ENCODE data around the gene ARHGEF39. TPM values are rescaled to one million over a fixed set of nuclear protein-coding genes. Genes with fewer than 3 reads are reported as not detected.
A peak's percentile ranks its signal among the peaks of the same experiment; 100 is the strongest.
"Not testable (repeated sequence)": the region's sequence is repeated elsewhere in the genome, so short reads cannot be mapped to it uniquely, and the experiment has no call there.

ARHGEF39 gene
- total RNA-seq, 1 donor: 0.10 TPM

DNA sequence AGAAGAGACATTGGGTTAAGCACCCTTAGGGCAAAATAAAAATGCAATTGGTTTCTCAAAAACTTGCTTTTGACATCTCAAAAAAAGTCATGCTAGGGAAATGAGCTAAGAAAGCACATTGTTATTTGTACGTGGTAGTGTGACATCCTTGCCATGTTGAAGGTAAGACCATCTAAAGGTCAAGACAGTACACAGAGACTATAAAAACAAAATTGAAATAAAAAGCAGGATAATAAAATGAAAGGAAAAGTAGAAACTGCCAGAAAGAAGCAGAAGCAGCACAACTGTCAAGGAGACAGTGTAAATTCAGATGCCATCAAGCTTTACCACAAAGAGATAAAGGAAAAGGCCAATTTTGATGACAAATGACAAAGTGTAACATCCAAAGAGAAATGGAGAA, 25.8 kb downstream of the ARHGEF39 start:
- not testable (repeated sequence) for H3K4me3 ChIP-seq (ENCODE audit: low read length); H3K27me3 ChIP-seq (ENCODE audit: insufficient read depth, low read length); H3K9me3 ChIP-seq (ENCODE audit: low read depth, low read length)
- peaks cover 98% of the 10 kb centered on the region for H3K4me1 ChIP-seq (ENCODE audit: insufficient read depth, low read length)

DNA sequence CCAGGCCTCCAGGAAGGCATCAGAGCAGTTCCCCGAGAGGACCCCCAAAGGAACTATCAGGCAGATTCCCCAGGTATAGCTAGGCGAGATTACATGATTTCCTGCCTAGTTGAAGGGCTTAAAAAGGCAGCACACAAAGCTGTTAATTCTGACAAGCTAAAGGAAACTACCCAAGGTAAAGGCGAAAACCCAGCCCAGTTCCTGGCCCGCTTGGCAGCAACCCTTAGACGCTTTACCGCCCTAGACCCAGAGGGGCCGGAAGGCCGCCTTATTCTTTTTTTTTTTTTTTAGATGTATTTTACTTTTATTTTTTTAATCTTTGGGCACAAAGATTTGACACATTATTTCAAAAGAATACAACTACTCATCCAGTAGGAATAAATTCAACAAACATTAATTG, 26.2 kb downstream of the ARHGEF39 start:
- peaks cover 96% of the 10 kb centered on the region for H3K4me1 ChIP-seq (ENCODE audit: insufficient read depth, low read length)
- H3K4me3 ChIP-seq (ENCODE audit: low read length); H3K27me3 ChIP-seq (ENCODE audit: insufficient read depth, low read length); H3K9me3 ChIP-seq (ENCODE audit: low read depth, low read length): not testable (repeated sequence)

DNA sequence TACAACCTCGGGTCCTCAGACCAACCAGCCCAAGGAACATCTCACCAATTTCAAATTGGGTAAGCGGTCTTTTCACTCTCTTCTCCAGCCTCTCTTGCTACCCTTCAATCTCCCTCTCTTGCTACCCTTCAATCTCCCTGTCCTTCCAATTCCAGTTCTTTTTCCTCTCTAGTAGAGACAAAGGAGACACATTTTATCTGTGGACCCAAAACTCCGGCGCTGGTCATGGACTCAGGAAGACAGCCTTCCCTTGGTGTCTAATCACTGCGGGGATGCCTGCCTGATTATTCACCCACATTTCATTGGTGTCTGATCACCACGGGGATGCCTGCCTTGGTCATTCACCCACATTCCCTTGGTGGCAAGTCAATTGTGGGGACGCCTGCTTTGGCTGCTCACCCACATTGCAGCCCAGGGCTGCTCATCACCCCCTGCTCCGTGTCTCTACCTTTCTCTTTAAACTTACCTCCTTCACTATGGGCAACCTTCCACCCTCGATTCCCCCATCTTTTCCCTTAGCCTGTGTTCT, 27.5 kb downstream of the ARHGEF39 start:
- peaks cover 85% of the 10 kb centered on the region for H3K4me1 ChIP-seq (ENCODE audit: insufficient read depth, low read length)
- H3K4me3 ChIP-seq (ENCODE audit: low read length); H3K27me3 ChIP-seq (ENCODE audit: insufficient read depth, low read length); H3K9me3 ChIP-seq (ENCODE audit: low read depth, low read length): not testable (repeated sequence)

DNA sequence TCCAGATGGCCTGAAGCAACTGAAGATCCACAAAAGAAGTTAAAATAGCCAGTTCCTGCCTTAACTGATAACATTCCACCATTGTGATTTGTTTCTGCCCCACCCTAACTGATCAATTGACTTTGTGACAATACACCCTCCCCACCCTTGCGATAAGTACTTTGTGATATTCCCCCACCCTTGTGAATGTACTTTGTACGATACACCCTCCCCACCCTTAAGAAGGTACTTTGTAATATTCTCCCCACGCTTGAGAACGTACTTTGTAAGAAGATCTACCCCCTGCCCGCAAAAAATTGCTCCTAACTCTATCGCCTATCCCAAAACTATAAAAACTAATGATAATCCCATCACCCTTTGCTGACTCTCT, 28.1 kb downstream of the ARHGEF39 start:
- H3K4me1 ChIP-seq (ENCODE audit: insufficient read depth, low read length): peaks cover 78% of the 10 kb centered on the region
- not testable (repeated sequence) for H3K27me3 ChIP-seq (ENCODE audit: insufficient read depth, low read length); H3K4me3 ChIP-seq (ENCODE audit: low read length); H3K9me3 ChIP-seq (ENCODE audit: low read depth, low read length)

DNA sequence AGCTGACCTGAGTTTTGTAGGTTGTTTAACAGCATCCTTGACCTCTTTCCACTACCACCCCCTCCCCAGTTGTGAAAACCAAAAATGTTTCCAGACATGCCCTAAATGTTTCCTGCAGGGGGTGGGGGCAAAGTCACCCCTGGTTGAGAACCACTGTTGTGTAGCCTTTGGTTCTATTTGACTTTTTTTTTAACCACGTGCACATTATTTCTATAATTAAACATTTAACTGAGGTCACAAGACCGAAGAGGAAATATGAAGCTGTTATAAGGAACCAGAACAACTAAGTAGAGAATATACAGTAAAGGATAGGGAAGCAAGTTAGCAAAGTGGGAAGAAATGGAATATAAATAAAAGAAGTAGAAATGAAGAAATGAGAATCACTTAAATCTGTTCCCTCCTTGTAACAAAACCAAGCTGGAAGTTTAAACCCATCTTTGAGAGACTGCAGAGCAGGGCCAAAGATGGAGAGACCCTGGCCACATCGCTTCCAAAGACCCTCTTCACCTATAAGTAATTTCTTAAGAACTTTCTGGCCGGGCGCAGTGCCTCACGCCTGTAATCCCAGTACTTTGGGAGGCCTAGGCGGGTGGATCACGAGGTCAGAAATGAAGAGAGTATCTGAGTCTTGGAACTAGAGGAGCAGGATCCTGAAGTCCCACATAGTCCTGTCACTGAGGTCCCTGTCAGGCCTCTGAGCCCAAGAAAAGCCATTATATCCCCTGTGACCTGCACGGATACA, 28.7 kb downstream of the ARHGEF39 start:
- Histone ChIP-seq H3K4me3 (ENCODE audit: low read length) (no peak overlapping the region), H3K4me1 (ENCODE audit: insufficient read depth, low read length) (peaks cover 73% of the 10 kb centered on the region)

DNA sequence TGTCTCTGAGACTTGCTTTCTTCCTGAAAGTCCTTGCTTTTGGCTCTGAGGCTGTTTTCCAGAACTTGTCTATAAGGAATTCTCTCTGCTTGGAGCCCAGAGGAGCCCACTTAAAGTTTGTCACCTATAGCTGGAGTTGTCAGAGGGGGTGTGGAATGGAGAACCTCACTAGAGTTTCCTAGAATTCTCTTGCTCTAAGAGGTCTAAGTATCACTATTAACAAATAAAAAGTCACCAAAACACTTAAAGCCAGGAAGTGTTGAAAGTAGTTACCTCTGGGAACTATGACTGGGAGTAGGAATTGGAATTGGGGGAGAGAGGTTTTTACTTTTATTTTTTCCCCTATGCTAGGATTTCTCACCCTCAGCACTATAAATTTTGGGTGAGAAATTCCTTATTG, 29.3 kb downstream of the ARHGEF39 start:
- Histone ChIP-seq H3K4me1 (ENCODE audit: insufficient read depth, low read length) (peaks cover 67% of the 10 kb centered on the region), H3K27me3 (ENCODE audit: insufficient read depth, low read length) (no peaks in the 10 kb centered on the region), H3K4me3 (ENCODE audit: low read length) (no peak overlapping the region), H3K9me3 (ENCODE audit: low read depth, low read length) (no peaks in the 10 kb centered on the region)

More for the DNA sequence above, 28.7 kb downstream of the ARHGEF39 start:
- no peaks in the 10 kb centered on the region for H3K9me3 ChIP-seq (ENCODE audit: low read depth, low read length)
- no peaks in the 10 kb centered on the region for H3K27me3 ChIP-seq (ENCODE audit: insufficient read depth, low read length)

DNA sequence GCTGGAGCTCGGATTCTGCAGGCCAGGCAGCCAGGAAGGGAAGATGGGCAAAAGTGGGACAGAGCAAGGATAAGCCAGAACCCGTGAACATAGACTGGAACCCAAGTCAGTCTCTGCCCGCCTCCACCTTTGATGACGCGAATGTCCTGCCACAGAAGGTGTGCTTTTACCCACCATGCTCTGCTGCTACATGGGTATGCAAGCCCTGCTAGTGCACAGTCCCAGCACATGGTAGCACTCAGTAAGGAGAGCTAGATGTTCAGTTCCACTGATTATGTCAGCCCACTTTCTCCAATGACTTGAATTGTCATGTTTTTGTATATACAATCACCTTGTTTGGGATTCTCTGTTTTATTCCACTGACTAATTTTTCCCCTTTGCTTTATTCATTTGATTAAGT, 35.4 kb downstream of the ARHGEF39 start:
- H3K4me1 ChIP-seq (ENCODE audit: insufficient read depth, low read length): peaks cover 9% of the 10 kb centered on the region
- H3K27me3 ChIP-seq (ENCODE audit: insufficient read depth, low read length): no peaks in the 10 kb centered on the region
- H3K9me3 ChIP-seq (ENCODE audit: low read depth, low read length): no peaks in the 10 kb centered on the region
- H3K4me3 ChIP-seq (ENCODE audit: low read length): no peak overlapping the region

DNA sequence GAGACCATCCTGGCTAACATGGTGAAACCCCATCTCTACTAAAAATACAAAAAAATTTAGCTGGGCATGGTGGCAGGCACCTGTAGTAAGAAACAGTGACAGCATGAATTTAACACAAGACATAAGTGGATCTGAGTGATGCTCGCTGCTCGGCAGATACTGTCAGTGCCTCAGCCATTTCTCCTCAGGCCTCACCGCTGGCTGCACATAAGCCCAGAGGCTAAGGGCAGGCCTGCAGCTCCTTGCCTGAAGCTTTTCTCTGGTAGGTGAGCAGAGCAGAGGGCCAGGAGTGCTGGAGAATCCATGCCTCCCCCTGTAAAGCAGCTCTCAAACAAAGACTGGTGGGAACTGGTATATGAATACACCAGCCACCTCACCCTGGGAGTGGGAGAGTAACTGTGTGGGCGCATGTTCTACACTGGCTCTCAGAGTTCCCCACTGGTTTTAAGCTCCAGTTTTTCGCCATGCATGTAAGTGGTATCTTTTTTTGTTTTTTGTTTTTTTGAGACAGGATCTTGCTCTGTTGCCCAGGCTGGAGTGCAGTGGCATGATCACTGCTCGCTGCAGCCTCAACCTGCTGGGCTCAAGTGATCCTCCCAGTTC, 36.5 kb downstream of the ARHGEF39 start:
- no peaks in the 10 kb centered on the region for H3K9me3 ChIP-seq (ENCODE audit: low read depth, low read length)
- no peak overlapping the region for H3K4me3 ChIP-seq (ENCODE audit: low read length)
- no peaks in the 10 kb centered on the region for H3K27me3 ChIP-seq (ENCODE audit: insufficient read depth, low read length)
- H3K4me1 ChIP-seq (ENCODE audit: insufficient read depth, low read length): peaks cover 4% of the 10 kb centered on the region

DNA sequence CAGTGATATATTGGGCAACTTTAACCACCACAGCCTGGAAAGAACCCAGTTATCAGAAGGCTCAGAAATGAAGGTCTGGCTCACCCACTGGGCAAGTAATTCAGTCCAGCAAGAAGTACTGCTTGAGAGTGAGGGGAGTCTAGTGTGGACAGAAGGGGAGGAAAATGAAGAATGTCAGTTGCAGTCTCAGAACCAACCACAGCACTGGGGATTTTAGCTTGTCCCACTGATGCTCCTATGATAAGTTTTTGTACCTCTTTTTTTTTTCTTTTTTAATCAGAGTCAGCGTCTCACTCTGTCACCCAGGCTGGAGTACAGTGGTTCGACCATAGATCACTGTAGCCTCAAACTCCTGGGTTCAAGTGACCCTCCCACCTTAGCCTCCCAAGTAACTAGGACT, 37.4 kb downstream of the ARHGEF39 start:
- H3K4me3 ChIP-seq (ENCODE audit: low read length): no peak overlapping the region
- H3K27me3 ChIP-seq (ENCODE audit: insufficient read depth, low read length): no peaks in the 10 kb centered on the region
- peaks cover 4% of the 10 kb centered on the region for H3K4me1 ChIP-seq (ENCODE audit: insufficient read depth, low read length)
- no peaks in the 10 kb centered on the region for H3K9me3 ChIP-seq (ENCODE audit: low read depth, low read length)

DNA sequence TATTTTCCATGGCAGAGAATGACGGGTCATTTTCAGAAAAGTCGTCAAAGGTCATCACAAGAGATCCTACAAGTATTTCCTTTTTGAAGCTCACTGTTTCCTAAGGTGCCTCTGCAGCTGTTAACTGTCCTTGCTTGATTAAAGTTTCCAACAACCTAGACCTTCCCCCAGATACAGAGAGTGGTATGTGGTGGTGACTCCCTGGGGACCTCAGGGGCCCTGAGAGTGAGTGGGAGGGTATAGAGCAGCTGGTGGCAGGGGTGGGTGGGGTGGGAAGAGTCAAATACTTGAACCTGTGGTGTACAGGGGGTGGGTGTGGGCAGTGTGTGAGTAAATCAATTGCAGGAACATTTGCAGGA, 45.2 kb downstream of the ARHGEF39 start:
- Histone ChIP-seq H3K4me1 (ENCODE audit: insufficient read depth, low read length) (peaks cover 53% of the 10 kb centered on the region), H3K9me3 (ENCODE audit: low read depth, low read length) (no peaks in the 10 kb centered on the region), H3K27me3 (ENCODE audit: insufficient read depth, low read length) (no peaks in the 10 kb centered on the region), H3K4me3 (ENCODE audit: low read length) (no peak overlapping the region)

DNA sequence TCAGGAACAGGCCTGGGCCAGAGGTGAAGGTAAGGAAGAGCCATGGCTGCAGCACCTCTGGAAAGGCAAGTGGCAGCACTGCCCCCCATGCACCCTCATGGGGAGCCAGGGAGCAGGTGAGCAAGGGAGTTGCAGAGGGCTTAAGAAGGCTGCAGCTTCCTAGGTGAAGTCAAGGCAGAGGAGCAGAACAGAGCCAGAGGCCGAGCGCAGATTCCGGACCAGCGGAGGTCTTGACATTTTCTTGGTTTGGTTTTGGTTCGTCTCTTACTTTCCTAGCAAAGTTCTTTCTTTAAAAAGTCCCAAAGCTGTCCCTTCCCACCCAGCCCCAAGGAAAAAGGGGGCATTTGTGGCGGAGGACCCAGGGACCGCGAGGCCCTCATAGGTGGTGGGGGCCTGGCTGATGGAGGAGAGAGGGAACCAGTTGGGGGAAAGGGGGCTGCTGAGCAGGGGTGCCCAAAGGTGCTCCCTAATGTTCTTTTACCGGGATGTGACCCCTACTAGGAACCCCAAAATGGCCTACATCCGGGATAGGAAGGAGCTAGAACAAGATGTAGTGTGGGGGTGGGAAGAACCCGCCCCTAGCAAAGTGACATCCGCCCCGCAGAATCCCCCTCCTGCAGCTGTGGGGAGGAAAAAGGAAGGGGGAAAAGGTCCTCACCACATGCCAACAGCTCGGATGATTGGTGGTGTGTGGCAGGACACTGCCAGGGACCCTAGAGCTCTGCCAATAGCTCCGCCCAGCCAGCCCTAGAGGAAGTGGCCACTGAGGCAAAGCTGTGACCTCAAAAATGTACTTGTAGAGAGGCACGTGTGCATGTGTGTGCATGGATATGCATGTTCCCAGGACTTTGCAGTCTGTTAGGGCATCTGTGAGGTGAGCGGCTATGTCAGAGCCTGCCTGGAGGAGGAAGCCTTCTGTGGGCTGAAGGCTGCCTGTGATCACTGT, 45.9 kb downstream of the ARHGEF39 start:
- Histone ChIP-seq H3K4me1 (ENCODE audit: insufficient read depth, low read length) (peaks cover 53% of the 10 kb centered on the region), H3K4me3 (ENCODE audit: low read length) (no peak overlapping the region), H3K9me3 (ENCODE audit: low read depth, low read length) (no peaks in the 10 kb centered on the region), H3K27me3 (ENCODE audit: insufficient read depth, low read length) (no peaks in the 10 kb centered on the region)

DNA sequence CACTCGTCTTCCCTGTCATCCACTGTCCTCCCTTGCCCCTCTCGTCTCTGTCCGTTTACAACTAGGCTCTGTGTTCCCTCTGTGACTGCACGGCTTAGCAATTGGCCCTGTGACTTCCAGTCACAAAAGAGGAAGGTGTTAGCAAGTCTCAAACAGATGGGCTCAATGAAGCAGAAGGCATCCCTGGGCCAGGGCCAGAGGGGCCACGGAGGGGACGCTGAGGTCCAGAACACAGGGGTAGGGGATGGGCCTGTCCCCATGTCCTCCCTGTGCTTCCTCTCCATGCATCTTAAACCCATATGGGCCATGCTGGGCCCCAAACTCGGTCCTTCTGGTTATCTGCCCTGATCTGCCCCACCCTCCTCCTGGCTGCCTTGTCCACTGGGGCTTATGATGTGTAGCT, 46.7 kb downstream of the ARHGEF39 start, which contains the start of gene CD72:
TSS of gene CD72 (minus strand) at position 89 of the 403 bp plus-strand sequence. CDS start 110 bp downstream, outside the sequence.
- H3K9me3 ChIP-seq (ENCODE audit: low read depth, low read length): no peaks in the 10 kb centered on the region
- peak within 1 kb of the TSS; percentile 44 for H3K4me3 ChIP-seq (ENCODE audit: low read length)
- no peaks in the 10 kb centered on the region for H3K27me3 ChIP-seq (ENCODE audit: insufficient read depth, low read length)
- H3K4me1 ChIP-seq (ENCODE audit: insufficient read depth, low read length): peaks cover 58% of the 10 kb centered on the region

DNA sequence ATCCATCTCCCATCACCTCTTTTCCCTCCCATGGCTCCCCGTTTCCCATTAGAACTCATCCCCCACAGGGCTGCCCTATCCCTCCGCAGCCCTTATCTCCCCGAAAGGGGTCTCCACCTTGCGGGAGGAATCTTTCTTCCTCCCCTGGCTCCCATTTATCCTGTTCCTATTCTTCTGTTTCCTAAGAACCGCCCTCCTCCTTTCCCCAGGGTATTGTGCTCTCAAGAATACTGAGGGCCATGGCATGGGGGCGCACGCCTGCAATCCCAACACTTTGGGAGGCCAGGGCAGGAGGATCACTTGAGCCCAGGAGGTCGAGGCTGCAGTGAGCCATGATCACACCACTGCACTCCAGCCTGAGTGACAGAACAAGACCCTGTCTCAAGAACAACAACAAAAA, 47.4 kb downstream of the ARHGEF39 start:
- Histone ChIP-seq H3K9me3 (ENCODE audit: low read depth, low read length) (no peaks in the 10 kb centered on the region), H3K4me1 (ENCODE audit: insufficient read depth, low read length) (peaks cover 61% of the 10 kb centered on the region), H3K27me3 (ENCODE audit: insufficient read depth, low read length) (no peaks in the 10 kb centered on the region), H3K4me3 (ENCODE audit: low read length) (peak overlapping the region; percentile 44)

DNA sequence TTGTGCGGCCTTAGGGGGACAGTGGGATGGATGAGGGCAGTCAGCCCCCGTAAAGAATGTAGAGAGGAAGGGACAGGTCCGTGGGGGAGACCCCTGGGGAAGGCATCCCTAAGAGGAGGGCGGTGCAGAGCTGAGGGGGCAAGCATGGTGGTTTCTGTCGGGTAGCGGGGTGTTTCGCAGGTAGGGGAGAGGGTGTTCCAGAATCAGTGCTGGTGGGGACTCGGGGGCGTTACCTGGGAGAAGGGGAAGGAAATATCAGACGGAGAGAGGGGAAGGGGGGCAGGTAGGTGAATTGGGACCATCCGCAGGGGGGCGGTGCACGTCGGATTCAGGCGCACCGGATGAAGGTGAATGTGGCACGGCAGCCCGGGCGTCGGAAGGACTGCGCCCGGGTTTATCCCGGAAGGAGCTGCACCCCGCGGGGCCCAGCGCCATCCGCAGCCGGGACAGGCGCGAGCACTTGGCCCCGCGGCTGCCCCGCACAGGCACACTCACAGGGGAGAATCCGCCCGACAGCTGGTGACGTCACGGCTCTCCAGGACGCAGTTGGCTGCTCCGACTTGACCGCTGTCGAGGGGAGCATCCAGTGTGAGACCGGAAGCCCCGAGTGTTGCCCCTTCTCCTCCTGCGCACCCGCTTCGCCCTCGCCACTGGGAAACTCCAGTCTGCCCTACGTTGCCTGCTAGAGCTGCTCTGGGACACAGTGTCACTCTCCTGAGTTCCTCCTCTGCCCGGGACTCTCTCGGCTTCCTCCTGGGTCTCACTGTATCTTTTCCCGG, 48.1 kb downstream of the ARHGEF39 start:
- Histone ChIP-seq H3K9me3 (ENCODE audit: low read depth, low read length) (no peaks in the 10 kb centered on the region), H3K4me3 (ENCODE audit: low read length) (peak overlapping the region; percentile 44), H3K27me3 (ENCODE audit: insufficient read depth, low read length) (no peaks in the 10 kb centered on the region), H3K4me1 (ENCODE audit: insufficient read depth, low read length) (peaks cover 64% of the 10 kb centered on the region)
